NOMO-1 (cell line): ENCODE results near the gene REXO5.
"Not testable (repeated sequence)": the region's sequence is repeated elsewhere in the genome, so short reads cannot be mapped to it uniquely, and the experiment has no call there.

Source experiments
- DNase-seq, 2 experiments: peaks; one replicate each; lab custom pipeline; 2025; ENCODE audit not compliant: unreplicated experiment in 2 of 2; lab: John Stamatoyannopoulos, UW

The REXO5 gene

DNA sequence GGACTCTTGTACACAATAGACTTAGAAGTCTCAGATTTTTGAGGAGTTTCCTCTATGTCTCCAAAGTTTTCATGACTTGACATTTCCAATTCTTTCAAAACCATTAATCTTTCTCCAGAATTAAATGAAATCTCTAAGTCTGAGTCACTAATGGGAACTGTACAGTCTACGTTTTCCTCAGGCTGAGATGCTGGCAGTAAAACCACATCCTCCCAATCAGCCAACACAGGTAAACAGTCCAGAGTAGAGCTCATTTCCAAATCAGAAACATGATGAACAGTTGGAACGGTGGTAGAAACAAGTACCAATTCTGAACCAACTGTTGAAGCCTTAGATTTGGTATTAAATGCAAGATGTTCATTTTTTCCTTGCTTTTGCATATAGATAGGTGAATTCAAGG is 8.0 kb upstream of the REXO5 start:
- DNase-seq = no peak

DNA sequence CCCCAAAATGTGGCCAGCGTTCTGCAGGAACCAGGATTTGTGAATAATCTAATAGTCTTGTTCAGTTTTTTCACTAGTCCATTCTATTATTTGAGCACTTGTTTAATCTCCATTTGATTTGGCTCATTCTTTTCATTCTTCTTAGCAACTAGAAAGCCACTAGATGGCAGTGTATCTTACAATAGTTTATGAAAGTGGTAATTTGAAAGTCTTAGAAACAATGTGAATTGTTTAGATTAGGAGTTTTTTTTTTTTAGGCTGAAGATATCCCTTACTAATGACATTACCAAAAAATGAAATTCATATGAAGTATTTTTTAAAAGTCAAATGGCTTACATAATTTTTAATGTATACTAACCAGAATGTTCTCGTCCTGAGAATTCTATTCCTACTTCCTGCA is 6.7 kb upstream of the REXO5 start:
- DNase-seq = peak in 1 of 2 experiments; percentile 58

DNA sequence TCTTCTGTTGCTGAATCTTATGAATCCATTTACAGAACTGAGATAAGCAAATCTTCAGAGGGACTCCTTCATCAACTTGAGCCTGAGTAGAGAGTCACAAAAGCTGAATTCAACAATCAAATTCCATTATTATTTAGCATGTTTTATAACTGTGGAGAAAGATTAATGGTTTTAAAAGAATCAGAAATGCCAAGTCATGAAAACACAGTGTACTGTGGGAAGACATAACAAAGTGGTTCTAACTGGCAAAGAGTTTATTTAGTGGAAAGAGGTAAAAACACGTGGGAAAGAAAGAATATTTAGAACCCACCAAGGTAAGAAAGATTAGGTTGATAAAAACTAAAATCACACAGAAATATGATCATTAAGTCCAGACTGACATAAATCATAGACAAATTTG is 5.0 kb upstream of the REXO5 start:
- no peak for DNase-seq

DNA sequence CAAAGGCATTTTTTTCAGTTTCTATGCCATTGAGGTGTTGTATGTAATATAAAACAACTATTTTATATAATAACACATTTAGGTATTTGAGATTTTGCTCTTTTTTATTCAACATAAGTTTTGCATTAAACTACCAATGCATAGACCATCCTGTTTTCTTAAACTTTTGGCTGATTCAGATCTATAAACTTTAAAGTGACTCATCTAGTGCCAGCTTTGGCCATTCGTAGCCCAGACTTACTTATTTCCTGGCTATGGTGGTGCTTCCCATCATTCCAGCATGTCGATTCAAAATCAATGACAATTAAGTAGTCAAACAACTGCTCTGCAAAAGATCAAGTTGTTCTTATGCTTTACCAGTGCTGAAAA is 3.2 kb upstream of the REXO5 start:
- no peak for DNase-seq

DNA sequence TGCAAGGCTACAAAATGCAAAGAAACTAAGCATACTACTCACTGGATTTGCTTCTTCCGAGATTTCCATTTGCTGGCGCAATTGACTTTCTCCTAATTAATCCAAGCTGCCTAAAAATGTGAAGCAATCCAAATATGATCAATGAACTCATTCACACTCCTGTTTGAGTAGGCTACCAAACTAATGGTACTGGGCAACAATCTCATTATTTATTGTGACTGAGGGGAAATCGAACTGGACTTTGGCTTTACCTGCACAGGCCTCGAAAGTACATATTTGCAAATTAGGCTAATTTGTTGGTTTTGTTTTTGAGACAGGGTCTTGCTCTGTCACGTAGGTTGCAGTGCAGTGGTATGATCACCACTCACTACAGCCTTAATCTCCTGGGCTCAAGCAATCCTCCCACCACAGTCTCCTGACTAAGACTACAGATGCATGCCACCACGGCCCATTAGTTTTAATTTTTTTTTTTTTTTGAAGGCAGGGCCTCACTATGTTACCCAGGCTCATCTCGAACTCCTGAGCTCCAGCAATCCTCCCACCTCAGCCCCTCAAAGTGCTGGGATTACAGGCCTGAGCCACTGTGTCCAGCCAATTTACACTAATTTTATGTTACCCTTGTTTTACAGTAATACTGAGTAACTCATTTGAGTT is 2.6 kb upstream of the REXO5 start:
- DNase-seq = no peak

DNA sequence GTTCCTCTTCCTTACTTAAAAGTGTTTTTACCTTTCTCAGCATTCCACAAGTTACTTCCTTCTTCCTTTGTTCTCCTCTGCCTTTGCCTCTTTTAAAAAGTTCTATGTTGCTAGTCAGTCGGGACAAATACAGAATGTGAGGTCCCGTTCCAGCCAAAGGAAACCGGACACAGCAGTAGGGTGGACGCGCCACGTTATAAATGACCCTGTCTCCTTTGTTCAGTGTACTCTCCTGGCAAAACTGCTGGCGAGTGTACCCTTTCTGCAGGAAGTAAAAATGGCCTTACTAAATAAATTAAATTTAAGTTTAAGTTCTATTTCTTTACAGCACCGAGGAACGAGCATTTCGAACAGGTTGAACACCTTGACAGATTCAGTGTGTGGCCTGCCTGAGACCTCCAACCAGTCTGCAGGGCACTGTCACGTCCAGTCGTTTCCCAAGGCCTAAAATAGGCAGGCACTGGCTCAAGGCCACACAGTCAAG is 601 bp upstream of the REXO5 start:
- DNase-seq = not testable (repeated sequence)

DNA sequence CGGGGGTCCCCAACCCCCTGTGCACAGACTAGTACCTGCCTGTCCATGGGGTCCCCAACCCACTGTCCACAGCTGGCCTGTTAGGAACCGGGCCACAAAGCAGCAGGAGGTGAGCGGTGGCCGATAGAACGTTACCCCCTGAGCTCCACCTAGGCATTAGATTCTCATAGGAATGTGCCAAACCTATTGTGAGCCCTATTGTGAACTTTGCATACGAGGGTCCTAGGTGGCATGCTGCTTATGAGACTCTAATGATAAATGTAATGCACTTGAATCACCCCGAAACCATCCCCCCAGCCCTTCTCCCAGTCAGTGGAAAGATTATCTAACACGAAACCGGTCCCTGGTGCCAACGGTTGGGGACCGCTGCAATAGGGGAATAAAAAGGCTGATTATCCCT is 1.5 kb downstream of the REXO5 start:
- DNase-seq = no peak

DNA sequence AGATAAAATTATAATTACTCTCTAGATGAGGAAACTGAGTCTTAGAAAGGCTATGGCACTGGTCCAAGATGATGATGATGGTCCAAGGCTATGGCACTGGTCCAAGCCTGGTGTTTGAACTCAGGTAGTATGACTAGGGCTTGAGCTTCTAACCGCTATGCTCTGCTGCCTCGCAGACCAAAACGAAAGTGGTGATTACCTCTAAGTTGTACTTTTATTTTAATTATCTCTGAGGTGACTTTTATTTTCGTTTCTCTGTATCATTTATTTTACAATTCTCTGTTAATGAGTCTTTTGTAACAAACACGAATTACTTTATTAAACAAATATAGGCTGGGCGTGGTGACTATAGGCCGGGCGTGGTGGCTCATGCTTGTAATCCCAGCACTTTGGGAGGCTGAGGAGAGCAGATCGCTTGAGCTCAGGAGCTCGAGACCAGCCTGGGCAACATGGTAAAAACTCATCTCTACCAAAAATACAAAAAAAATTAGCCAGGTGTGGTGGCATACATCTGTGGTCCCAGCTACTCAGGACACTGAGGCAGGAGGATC is 5.6 kb downstream of the REXO5 start:
- DNase-seq = no peak

DNA sequence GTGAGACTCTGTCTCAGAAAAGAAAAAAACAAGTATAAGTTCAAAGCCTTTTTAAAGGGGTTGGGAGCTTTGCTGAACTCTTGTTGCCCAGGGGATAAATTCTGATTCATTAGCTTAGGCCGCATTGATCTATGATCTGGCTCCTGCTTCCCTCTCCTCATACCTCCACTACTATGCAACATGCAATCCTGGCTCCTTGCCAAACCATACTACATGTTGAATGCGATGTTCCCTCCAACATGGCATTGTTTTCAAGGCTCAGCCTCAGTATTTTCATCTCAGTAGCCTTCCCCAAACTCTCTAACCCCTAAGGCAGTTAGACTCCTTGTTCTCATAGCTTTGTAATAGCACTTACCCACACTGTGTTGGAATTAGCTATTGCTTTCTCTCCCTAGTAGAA is 6.2 kb downstream of the REXO5 start:
- no peak for DNase-seq

DNA sequence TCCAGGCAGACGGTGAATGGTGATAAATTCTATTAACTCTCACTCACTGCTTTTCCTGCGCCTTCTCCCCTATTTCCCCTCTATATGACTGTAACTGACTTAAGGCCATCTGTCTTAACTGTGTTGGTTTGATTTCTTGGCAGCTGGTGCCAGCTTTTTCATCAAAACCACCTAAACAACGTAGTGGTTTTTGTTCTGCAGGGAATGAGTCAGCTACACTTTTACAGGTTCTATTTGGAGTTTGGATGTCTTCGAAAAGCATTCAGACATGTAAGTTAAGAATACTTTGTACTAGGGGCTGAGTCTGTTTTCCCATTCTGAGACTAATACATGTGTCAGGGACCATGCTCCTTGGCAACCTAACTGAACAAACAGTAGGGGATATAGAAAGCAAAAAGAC is 8.5 kb downstream of the REXO5 start:
- no peak for DNase-seq

DNA sequence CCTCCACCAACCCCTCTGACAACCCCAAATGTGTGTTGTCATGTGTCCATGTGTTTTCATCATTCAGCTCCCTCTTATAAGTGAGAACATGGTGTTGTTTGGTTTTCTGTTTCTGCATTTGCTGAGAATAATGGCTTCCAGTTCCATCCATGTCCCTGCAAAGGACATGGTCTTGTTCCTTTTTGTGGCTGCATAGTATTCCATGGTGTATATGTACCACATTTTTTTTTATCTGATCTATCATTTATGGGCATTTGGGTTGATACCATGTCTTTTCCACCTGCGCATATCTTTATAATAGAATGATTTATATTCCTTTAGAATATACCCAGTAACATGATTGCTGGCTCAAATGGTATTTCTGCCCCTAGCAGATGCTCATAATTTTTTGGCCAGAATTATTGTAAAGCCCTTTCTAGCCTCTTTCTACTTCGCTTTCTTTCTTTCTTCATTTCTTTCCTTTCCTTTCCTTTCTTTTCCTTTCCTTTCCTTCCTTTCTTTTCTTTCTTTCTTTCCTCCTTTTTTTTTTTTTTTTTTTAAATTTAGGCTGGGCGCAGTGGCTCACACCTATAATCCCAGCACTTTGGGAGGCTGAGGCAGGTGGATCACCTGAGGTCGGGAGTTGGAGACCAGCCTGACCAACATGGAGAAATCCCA is 12.7 kb downstream of the REXO5 start:
- no peak for DNase-seq

DNA sequence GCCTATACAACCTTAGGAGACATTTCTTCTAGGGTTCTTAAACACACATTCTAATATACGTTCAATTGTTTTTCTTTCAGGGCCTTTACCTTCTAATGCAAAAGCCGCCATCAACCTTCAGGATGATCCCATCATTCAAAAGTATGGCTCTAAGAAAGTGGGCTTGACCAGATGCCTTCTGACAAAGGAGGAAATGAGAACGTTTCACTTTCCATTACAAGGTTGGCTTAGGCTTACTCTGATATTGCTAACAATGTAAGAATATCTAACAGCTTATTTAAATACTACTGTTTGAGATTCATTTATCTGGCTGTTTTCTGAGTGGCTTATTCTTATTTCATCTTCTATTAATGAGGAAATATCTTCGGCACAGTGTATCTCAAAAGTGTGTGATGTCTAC is 15.4 kb downstream of the REXO5 start:
- no peak for DNase-seq

DNA sequence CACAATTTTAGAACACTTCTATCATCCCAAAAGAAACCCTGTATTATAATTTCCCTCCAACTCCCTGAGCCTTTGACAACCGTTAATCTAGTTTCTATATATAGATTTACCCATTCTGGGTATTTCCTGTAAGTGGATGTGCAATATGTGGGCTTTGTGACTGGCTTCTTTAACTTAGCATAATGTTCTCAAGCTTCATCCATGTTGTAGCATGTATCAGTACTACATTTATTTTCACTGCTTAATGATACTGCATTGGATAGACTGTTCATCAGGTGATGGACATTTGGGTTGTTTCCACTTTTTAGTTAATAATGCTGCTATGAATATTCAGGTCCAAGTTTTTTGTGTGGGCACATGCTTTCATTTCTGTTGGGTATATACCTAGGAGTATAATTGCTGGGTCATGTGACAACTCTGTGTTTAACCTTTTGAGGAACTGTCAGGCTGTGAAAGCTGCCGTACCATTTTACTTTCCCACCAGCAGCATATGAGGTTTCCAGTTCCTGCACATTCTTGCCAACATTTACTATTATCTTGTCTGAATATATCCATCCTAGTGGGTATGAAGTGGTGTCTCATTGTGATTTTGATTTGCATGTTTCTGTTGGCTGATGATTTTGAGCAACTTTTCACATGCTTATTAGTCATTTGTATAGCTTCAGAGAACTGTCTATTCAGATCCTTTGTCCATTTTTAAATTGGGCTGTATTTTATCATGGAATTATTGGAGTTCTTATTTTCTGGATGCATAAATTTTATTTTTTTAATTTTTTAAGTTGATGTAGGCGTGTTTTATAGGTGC is 16.4 kb downstream of the REXO5 start:
- DNase-seq = peak in 1 of 2 experiments; percentile 41

DNA sequence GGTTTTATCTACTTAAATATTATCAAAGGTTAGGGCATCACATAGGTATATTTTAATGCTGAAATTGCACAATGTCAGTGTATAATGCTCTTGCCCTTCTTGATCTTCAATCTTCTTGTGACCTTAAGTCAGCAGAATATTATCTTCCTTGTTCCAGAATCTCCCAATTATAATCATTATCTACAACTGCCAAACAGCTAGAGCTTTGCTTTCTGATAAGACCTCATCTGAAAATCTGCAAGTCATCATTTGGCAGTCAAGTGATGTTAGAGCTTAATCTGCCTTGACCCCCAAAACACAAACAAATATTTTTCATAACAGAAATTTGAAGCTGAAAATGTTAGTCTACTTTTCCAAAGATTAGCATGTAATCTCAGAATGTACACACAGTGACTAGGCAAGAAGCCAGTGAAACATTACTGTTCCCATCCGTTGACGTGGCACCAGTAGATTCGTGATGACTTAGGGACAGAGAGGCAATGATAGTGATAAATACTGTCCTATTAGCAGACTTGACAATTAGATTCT is 19.8 kb downstream of the REXO5 start:
- no peak for DNase-seq

DNA sequence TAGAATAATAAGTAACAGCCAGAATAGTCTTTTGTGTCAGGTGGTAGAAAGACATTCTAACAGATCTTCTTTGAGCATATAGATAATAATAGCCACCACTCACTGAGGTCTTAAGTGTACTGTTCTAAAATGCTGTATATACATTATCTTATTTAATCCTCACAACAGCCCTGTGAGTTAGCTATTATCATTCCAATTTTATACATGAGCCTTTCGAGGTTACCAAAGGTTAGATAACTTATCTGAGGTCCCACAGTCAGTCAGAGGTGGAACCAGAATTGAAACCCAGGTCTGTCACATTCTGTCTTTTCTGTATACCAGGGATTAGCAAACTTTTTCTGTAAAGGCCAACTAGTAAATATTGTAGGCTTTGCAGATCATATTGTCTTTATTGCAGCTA is 23.2 kb downstream of the REXO5 start:
- no peak for DNase-seq

DNA sequence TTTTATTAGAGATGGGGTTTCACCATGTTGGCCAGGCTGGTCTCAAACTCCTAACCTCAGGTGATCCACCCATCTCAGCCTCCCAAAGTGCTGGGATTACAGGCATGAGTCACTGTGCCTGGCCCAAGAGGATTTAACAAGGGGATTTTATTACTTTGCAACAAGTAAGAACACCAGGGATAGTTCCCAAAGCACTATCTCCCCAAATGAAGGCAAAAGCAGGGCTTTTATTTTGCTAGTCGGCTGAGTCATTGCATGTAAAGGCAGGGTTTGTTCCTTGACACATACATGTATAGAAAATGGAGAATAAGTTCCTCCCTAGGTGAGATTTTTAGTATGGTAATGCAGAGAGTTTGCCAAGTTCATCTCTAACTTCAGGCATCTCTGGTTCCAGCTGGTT is 24.0 kb downstream of the REXO5 start:
- DNase-seq = no peak

DNA sequence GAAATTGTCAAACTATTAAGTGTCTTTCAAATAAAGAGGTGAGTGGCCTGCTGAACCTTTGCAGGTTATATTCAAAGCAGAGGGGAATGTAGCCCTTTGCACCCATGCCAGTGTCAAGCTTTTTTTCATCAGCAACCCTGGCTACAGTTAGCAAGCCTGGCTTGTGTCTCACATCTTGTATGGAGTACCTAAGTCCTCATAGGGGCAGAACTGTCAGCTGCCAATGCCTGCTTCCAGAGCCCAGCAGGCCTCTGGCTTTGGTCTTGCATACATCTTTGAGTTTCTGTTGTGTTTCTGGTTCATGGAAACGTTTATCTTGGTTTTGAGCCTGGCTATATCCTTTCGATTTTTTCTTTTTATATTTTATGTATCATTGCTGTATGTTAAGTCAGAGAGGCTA is 26.8 kb downstream of the REXO5 start:
- DNase-seq = no peak

DNA sequence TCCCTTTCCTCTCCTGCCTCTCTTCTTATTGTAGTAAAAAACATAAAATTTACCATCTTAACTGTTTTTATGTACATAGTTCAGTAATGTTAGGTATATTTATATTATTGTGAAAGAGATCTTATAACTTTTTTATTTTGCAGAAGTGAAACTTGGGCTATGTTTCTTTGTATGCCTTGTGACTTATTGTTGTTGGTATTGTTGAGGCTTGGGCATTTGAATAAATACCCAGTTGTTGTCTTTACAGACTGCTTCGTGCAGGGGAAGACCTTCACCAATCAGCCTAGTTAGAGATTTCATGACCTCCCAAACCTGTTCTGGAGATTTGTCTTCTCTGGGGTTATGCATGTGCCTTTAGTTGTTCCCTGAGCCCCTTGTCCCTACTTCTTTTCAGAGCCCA is 31.9 kb downstream of the REXO5 start:
- DNase-seq = peak in 1 of 2 experiments; percentile 31

DNA sequence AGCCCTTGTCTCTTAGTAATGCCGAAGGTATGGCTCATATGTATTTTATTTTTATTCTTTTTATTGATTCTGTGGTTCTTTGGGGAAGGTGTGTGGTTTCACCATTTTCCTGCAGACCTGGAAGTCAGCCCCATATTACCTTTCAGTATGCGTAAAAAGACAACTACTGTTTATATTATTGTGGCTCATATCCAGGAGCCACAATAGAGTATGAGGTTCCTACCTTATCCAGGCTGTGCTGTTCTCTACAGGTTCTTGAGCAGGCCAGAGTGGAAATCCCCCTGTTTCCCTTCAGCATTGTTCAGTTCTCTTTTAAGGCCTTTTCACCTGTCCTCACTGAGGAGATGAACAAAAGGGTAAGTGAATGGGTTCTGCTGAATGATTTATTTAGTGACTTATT is 33.2 kb downstream of the REXO5 start:
- DNase-seq = no peak

DNA sequence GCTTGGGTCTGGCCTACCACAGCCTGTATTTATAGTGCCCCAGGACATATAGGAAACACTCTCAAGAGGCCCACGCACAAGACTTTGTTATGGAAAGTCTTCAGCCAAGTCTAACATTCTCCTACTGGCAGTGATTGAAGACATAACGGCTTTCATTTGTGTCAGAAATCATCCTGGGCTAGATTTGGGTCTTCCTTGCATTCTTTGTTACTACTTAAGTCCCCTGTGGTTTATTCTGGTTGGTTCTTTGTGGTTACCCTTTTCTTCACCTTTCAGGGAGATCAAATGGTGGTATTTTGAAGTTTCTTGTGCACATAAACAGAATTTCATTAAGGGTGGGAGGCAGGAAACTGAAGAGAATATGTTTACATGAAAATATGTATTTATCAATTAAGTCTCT is 37.7 kb downstream of the REXO5 start:
- no peak for DNase-seq

DNA sequence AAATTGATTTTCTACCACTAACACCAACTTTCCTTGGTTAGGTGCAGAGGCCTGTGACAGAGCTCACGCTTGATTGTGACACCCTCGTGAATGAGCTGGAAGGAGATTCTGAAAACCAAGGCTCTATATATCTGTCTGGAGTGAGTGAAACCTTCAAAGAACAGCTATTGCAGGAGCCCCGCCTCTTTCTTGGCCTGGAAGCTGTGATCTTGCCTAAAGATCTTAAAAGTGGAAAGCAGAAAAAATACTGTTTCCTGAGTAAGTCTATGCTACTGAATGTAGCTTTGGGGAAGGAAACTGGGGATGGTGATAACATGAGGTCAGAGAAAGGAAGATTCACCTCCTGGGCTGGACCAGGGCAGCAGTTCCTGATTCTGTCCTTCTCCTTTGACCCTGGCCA is 38.3 kb downstream of the REXO5 start:
- no peak for DNase-seq
